Hematopoietic multipotent progenitor cell treated with erythropoietin and hydrocortisone succinate and interleukin-3 and kit ligand, for 8 days (in vitro differentiated cells): ENCODE results near the gene DNAL1.
A peak's percentile ranks its signal among the peaks of the same experiment; 100 is the strongest.

ENCODE experiments used
- DNase-seq: peaks from one replicate; pipeline ENCODE4 v3.0.0-alpha.2; 2015

The DNAL1 gene

DNA sequence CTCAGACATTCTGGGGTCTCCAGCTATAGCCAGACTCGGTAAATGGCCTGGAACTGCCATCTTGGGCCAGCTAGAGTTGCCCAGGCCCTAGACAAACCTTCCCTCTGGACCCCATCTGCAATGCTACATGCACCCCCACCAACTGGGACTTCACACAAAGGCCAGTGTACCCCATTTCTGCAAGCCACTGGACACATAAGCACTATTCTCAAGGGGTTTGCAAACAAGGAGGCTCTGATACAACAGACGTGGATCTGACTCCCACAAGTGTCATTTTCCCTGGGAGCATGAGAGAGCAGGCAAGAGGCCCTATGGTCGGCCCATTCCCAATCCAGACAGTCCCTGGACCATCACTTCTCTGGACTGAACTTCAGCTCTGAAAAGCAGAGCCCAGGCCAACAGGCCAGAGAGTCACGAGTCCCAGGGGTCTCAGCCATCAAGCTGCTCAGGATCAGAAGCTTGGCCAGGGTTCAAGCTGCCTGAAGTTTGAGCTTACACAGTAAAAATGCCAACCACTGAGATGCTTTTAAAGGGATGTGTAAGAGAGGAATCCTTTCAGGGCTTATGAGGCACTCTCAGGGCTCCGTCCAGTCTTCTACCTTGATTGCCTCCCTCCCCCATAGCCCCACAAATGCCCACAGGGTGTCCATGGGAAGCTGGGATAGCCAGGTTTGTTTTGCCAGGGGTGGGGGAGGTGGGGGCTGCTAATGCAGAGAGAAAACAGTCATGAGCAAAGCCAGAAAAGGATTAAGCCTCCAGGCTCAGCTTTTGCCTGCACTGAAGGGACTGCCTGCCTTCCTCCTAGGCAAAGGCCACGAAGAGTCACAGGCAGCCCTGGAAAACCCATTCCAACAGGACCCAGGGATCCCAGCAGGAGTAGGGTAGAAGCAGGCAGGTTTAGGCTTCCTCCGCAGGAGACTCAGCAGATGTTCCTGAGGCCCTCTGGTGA is 101.1 kb downstream of the DNAL1 start:
- no peak for DNase-seq

DNA sequence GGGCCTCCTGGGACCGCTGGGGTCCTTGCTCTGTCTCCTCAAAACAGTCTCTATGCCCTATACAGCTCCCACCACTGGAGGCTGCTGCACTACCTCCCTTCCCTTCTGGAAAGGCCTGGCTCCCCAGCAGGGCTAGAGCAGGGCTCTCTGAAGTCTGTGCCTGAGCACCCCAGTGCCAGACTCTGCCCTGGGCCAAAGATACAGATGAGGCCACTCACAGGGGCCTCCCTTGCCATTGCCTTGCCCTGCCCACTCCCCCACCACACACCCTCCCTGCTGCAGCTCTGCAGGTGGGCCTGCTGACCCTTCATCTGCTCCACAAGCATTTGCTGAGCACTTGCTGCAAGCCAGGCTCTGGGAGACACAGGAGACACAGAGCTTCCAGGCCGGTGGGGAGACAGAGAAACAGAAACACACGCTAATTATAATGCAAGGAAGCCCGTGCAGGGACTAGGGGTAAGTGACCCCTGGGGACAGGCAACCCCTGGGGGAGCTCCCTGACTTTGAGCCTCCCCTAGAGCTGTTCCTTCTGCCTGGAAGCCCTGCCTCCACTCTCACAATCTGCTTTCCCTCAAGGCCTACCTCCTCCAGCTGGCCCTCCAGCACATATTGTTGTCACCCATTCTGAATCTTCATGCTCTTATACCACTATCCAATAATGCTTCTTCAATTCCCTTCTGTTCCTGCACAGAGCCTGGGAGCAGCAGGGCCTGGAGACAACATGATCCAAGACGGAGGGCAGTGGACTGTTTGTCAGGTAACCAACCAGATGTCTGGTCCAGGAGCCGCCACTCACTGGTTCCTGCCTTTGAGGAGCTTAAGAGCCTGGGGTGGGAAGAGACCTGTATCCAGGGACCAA is 102.0 kb downstream of the DNAL1 start:
- DNase-seq: peak; percentile 46

DNA sequence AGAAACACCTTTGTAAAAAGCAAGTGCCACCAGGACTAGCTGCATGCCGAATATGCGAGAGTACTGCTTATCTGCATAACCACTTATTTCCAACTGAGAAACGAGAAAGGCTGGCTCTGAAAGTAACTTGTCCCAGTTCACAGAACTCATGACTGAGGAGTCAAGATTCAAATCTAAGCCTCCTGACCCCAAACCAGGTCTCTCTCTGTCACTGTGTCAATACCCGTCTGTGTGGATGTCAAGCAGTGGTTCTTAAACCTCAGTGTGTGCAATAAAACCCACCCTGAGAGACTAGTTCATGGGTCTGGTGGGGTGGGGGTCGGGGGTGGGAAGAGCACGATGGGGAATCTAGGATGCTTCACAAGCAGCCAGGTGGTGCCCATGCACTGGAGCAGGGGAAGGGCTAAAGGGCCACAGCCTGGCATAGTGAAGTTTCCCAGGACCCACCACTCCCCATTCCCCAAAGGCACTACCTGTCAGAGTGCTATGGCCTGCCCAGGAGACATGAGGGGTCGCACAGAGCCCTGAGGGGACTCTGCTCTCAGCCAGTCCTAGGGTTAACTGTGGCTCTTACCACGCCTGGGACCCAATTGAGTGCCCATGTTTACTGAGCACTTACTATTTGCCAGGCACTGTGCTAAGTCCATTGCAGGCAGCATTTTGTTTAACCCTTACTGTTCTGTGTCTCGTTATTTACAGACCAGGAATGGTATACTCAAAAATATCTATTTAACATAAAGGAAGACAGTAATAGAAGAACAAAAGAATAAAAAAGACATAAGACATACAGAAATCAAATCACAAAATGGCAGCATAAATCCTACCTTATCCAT is 102.8 kb downstream of the DNAL1 start:
- DNase-seq: peak; percentile 62

DNA sequence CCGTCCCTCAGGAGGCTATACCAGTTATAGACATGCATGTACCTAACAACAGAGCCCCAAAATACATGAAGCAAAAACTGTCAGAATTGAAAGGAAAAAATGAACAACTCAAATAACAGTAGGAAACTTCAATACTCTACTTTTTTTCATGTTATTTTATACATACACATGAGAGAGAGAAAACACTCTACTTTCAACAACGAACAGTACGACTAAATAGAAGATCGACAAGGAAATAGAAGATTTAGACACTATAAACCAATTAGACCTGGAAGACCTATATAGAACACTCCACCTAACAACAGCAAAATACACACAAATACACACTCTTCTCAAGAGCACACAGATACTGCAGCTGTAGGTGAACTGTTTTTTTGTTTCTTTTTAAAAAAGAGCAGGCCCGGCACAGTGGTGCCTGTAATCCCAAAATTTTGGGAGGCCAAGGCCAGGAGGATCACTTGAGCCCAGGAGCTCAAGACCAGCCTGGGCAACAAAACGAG is 104.1 kb downstream of the DNAL1 start:
- DNase-seq: no peak

DNA sequence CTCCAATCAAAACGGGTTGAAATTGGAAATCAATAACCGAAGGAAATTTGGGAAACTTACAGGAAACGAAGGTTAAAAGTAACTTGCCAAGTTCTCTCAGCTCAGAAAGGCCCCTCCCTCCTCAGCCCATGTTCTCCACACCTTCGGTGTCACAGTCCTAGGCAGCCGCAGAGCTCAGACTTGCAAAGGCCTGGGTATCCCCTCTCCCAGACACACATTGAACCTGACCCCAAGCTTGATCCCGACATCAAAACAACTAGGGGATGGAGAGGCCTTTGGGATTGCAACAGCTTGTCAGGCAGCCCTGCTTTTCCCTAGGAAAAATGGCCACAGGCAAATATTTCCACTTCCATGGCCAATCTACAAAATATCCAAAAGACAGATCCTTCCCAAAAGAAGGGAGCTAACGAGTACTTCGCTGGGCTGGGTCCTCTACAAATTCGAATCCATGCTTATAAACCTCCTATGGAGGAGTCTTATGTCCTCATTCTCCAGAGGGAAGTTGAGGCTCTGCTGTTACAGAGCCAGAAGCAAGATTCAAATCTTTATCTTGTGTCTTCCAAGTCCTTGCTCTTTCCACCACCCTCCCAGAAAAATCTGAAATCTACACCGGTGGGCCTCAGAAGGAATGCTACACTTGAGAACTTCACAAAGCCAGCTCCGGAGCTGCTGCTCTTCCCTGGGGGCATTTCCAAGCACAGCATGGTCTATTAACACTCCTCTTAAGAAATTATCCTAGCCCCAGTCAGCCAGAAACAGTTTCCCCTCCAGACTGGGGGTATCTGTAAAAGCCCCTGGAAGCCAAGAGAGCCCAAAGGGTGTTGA is 105.1 kb downstream of the DNAL1 start:
- DNase-seq: no peak

DNA sequence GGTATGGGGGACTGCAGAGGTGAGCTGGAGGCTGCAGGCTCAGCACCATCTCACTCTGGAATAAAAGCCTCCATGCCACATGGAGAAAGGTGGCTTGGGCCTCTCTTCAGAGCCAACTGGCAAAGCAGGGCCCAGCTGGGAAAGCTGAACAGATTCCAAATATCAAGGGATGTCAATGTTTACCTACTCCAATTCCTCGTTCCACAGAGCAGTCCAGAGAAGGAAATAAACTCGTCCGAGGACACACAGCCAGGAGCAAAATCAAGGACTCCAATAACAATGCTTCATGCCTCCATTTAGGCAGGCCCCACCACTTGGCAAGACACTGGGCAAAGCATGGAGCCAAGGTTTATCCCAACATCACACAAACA is 105.7 kb downstream of the DNAL1 start:
- no peak for DNase-seq

DNA sequence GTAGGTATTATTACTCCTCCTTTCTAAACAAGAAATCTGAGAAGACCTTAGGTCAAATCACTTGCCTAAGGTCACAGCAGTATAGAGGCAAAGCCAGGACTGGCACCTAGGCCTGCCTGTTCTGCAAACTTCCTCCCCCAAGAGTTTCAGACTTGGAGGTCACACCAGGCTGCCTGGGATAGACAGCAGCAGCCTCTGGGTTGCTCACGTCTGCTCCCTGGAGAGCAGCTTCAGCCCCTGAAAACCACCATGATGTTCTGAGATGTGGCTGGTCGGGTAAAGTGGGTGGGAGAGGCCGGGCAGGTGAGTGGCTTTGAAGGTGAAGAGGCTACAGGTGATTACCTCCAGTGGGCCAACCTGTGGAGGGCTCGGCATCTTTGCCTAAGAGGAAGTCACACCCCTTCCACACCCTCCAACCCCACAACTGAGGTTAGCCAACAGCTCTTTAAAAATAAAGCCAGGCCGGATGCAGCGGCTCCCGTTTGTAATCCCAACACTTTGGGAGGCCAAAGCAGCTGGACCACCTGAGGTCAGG is 106.4 kb downstream of the DNAL1 start:
- DNase-seq: no peak

DNA sequence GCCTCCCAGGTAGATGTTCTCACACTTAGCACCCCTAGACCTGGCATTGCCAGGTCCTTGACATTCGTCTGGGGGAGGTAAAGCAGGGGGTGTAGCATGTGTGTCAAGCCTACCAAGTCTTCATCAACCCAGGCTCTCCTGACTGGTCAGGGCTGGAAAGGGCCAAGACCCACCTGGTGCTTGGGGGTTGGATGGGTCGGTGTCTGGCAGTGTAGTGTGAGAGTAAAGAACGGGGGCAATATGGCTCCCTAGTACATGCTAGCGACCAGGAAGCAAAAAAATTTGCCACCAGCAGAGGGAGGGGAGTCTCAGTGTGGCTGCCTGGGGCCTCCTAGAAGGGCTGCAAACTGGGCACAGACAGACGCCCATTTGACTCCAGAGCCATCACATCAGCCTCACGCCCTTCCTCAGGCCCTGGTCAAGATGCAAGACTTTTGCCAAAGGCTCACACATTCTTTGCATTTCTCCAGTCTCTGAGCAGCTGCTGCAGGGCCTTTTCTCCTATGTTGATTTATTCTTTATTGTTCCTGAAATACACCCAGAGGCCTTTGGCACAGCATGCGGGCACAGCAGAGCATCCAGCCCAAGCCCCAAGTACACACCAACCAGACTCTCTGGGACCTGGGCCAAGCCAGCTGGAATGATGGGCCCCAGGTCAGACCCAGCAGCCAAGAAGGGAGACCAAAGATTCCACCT is 107.7 kb downstream of the DNAL1 start:
- DNase-seq: peak; percentile 70
